OCI-M2 (cell line): ENCODE results near the gene C1orf87.

Experiments used
- DNase-seq: peaks from one replicate; lab custom pipeline; 2025; ENCODE audit not compliant: unreplicated experiment; lab: John Stamatoyannopoulos, UW

Gene C1orf87

GRCh38 chr1:60065199-60065598 lies 8.4 kb downstream of the C1orf87 start:
- DNase-seq, result no peak

GRCh38 chr1:60063561-60063960 lies 10.0 kb downstream of the C1orf87 start:
- no peak for DNase-seq

DNA sequence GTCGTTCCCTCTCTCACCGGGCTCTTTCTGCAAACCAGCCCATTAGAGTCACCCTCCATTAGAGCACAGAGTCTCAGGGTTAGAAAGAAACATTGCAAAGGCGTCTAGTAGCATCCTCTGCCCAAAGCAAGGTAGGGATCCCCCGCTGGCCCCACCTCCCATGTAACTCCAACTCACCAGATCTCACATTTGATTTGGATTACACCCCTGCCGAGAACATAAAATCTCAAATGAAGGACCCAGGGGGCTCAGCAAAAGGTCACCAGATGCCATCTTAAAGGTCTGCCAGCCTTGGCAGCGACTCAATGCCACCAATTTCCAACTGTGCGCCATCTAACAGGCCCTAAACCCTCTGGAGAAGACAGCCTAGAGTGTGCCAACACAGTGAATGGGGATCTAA lies 14.1 kb downstream of the C1orf87 start:
- DNase-seq, result no peak

- DNase-seq, result no peak
Observed at GRCh38 chr1:60055336-60055735, 18.2 kb downstream of the C1orf87 start.

DNA sequence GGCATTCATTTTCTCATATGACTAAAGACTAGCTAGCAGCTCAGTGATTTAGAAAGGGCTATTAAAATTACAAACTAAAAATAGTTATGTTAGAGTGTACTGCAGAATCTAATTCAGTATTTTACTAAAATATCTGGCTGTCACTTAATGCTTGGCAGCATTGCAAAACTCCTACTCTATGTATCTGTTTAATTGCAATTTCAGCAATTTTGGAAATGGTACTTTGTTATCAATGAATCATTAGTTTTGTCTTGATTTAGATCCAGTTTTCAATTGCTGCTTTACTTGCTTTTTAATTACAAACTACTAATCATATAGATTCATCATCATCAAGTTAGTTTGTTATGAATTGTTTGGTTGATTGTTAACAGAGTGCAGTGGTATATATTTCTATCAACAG lies 19.2 kb downstream of the C1orf87 start:
- DNase-seq, result no peak

- DNase-seq, result no peak
Observed at GRCh38 chr1:60052601-60053000, 21.0 kb downstream of the C1orf87 start.

DNA sequence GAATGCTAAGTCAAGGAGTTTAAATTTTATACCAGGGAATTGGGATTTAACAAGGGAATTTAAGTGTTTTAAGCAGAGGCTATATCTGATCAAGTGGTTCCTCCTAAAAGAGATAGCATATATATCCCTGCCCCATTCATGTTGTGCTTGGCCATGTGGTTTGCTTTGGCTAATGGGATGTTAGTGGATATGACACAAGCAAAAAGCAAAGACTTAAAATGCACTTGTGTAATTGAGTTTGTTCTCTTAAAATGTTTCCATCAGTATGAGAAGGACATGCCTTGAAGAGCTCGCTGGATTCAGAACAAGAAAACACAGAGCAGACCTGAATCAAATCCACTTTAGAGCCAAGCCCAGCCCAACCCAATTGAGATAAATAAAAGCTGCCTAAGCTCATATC lies 22.4 kb downstream of the C1orf87 start:
- DNase-seq, result no peak

GRCh38 chr1:60049188-60049587 lies 24.4 kb downstream of the C1orf87 start:
- no peak for DNase-seq

GRCh38 chr1:60044881-60045280 lies 28.7 kb downstream of the C1orf87 start:
- DNase-seq, result no peak

- DNase-seq, result no peak
Observed at GRCh38 chr1:60041783-60042182, 31.8 kb downstream of the C1orf87 start.

DNA sequence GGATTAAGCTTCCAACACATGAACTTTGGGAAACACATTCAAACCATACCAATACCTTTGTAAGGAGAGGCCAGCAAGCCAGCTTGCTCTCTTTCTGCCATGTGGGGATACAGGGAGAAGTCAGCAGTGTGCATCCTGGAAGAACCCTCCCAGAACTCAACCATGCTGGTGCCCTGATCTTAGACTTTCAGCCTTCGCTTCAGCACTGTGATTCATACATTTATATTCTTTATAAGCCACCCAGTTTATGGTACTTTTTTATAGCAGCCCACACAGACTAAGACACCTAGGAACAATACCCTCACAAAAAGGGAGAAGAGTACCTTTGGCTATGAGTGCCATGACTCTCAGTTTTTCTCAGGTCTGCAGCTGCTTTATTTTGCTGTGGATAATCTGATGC lies 35.9 kb downstream of the C1orf87 start:
- no peak for DNase-seq

DNA sequence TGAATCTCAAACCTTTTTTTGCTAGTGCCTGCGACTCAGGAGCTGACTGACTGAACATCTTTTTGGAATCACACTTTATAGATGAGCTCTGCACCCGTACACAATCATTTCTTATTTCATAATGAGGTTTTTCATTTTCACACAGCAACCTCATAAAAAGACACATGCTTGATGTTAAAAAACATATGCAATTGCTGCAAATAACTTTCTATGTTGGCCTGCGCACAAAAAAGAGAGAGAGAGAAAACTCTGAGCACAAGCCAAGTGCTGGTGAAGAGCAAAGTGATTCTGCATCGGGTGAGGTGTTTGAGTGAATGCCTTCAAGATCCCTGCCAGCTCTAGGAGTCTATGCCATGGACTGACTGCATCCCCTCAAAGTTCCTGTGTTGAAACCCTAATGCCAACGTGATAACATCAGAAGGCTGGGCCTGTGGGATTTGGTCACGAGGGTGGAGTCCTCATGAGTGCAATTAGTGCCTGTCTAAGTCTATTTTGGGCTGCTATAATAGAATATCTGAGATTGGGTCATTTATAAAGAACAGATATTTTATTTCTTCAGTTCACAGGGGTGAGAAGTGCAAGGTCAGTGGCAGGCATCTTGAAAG lies 36.6 kb downstream of the C1orf87 start:
- no peak for DNase-seq

- DNase-seq, result no peak
Observed at GRCh38 chr1:60035921-60036320, 37.6 kb downstream of the C1orf87 start.

DNA sequence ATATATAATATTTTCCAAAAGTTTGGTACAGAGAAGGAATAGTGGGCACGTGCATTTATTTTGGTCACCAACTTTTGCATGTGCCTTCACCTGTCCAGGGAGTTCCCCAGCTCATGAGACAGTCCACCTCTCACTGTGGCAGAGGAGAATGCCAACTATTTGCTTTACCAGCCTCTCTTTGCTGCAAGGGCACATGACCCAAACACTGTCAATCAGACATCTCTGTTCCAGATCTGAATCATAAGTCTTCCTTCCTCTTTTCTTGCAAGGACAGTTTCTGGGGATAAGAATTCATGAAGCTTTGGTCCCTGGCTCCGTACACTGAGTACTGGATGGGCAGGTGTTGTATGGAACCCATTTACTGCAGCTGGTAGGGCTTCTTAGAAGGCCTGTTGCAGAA lies 38.6 kb downstream of the C1orf87 start:
- DNase-seq, result no peak

GRCh38 chr1:60033066-60033465 lies 40.5 kb downstream of the C1orf87 start:
- DNase-seq, result no peak

GRCh38 chr1:60031146-60031545 lies 42.4 kb downstream of the C1orf87 start:
- DNase-seq, result no peak

GRCh38 chr1:60025552-60025951 lies 48.0 kb downstream of the C1orf87 start:
- no peak for DNase-seq

- no peak for DNase-seq
Observed at GRCh38 chr1:60017508-60018205, 55.9 kb downstream of the C1orf87 start.

DNA sequence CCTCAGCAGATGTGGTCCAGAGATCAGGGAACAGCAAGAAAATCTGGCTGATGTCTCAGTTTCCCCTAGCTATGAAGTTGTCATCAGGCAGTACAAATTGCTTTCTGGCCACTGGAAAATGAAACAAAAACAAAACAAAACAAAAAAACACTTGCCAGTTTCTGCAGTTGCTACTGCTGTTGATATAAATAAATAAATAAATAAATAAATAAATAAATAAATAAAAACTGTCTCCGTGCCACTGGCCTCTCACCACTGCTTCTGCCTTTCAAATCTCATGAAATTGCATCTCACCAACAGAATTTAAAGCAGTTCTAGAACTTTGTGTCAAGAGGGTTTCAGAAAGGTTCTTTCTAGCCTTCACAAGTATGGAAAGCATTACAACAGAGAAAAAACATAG lies 62.9 kb downstream of the C1orf87 start:
- DNase-seq, result no peak

GRCh38 chr1:60008500-60008899 lies 65.1 kb downstream of the C1orf87 start:
- DNase-seq, result no peak

GRCh38 chr1:60000625-60001024 lies 72.9 kb downstream of the C1orf87 start:
- DNase-seq, result no peak

GRCh38 chr1:59999746-60000145 lies 73.8 kb downstream of the C1orf87 start:
- no peak for DNase-seq

GRCh38 chr1:59999006-59999405 lies 74.6 kb downstream of the C1orf87 start:
- DNase-seq, result no peak
